Lung (tissue), 12 donors: Measurements from ENCODE around the gene INCA1. TPM values are rescaled to one million over a fixed set of nuclear protein-coding genes. Genes with fewer than 3 reads are reported as not detected.

Experiments
- ATAC-seq: fragments of 200-7000 bp; cut with Tn5 transposase; one replicate; pipeline ENCODE4 v1.9.1; 2020; ENCODE audit warnings: moderate number of reproducible peaks; ENCODE audit not compliant: insufficient read depth, low FRiP score
- DNase-seq, 3 donors: peaks; one replicate each; pipeline ENCODE4 v3.0.0-alpha.2; 2013 to 2017
- H3K27ac ChIP-seq, 2 donors: one replicate each; pipeline ENCODE4 v1.5.1; 2013; ENCODE audit warnings: mild to moderate bottlenecking in 2 of 2, moderate library complexity in 2 of 2, control low read depth in 1 of 2, inconsistent platforms in 1 of 2, low read depth in 1 of 2, low read length in 1 of 2
- H3K27me3 ChIP-seq, 3 donors: one replicate each; pipeline ENCODE4 v1.5.1; 2013; ENCODE audit warnings: low read length in 2 of 3; ENCODE audit not compliant: control insufficient read depth in 3 of 3, insufficient read depth in 3 of 3
- H3K36me3 ChIP-seq, 4 donors: one replicate each; pipeline ENCODE4 v1.5.1; 2013; ENCODE audit warnings: low read length in 4 of 4, mild to moderate bottlenecking in 1 of 4, moderate library complexity in 1 of 4; ENCODE audit not compliant: control insufficient read depth in 4 of 4, insufficient read depth in 4 of 4
- H3K4me1 ChIP-seq, 5 donors: one replicate each; pipeline ENCODE4 v1.5.1; 2013; ENCODE audit warnings: low read length in 5 of 5, mild to moderate bottlenecking in 2 of 5, moderate library complexity in 1 of 5; ENCODE audit not compliant: control insufficient read depth in 5 of 5, insufficient read depth in 5 of 5
- H3K4me3 ChIP-seq: one replicate; pipeline ENCODE4 v1.5.1; 2013; ENCODE audit warnings: mild to moderate bottlenecking, control low read depth, moderate library complexity
- H3K9ac ChIP-seq, 2 donors: one replicate each; pipeline ENCODE4 v1.5.1; 2013; ENCODE audit warnings: low read length in 2 of 2, control low read depth in 1 of 2; ENCODE audit not compliant: insufficient read depth in 1 of 2
- H3K9me3 ChIP-seq, 4 donors: one replicate each; pipeline ENCODE4 v1.5.1; 2013; ENCODE audit warnings: low read length in 3 of 4, mild to moderate bottlenecking in 1 of 4, moderate library complexity in 1 of 4; ENCODE audit not compliant: control insufficient read depth in 4 of 4, insufficient read depth in 3 of 4
- WGBS, 2 donors: extraction: QIAGEN DNeasy Blood & Tissue Kit; methylation state at CpG; one replicate each; pipeline ENCODE4 v1.1.7; 2013; 5-methylcytosine and 5-hydroxymethylcytosine counted together
- polyA plus RNA-seq, 2 donors: library from polyadenylated mRNA; stranded (reverse); fragments of 200-250 nt; gene quantifications; one replicate each; pipeline ENCODE4 v1.2.1, GENCODE V29; 2013
- total RNA-seq, 2 donors: library from RNA; depleted of rRNA in 1 of 2; stranded (reverse); fragments of >200 nt in 1 of 2; gene quantifications; one replicate each; pipeline ENCODE4 v1.2.1, GENCODE V29; 2014 to 2021
- TF ChIP-seq, protein P1 (sequence below): IDR thresholded peaks from 2 replicates; pipeline ENCODE4 v1.5.1; 2012; ENCODE audit warnings: mild to moderate bottlenecking; ENCODE audit errors: control extremely low read depth, extremely low read depth
- donor health status: control.
- donor health status: control.
- donor health status: Bipolar disorder and iron deficiency.
- donor health status: healthy.
- donor health status: DM: yes; HTN: yes; CAD: no.

The INCA1 gene
- total and polyA plus RNA-seq, 4 donors = 0.89 to 3.4 (median 1.9) TPM

DNA sequence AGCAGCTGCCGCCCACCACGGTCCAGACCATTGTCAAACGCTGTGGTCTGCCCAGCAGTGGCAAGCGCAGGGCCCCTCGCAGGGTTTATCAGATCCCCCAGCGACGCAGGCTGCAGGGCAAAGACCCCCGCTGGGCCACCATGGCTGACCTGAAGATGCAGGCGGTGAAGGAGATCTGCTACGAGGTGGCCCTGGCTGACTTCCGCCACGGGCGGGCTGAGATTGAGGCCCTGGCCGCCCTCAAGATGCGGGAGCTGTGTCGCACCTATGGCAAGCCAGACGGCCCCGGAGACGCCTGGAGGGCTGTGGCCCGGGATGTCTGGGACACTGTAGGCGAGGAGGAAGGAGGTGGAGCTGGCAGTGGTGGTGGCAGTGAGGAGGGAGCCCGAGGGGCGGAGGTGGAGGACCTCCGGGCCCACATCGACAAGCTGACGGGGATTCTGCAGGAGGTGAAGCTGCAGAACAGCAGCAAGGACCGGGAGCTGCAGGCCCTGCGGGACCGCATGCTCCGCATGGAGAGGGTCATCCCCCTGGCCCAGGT lies 24.9 kb upstream of the INCA1 start:
- DNase-seq = no peak
- Histone ChIP-seq H3K9me3 (no peaks in the 10 kb centered on the region), H3K4me3 (no peak overlapping the region), H3K4me1 (no peaks in the 10 kb centered on the region), H3K9ac (no peak overlapping the region), H3K27ac (no peak overlapping the region), H3K36me3 (peaks cover 6 to 49% (median 19%) of the 10 kb centered on the region in 4 donors), H3K27me3 (no peaks in the 10 kb centered on the region)
- no peak for ATAC-seq
- TF ChIP-seq, protein P1, sequence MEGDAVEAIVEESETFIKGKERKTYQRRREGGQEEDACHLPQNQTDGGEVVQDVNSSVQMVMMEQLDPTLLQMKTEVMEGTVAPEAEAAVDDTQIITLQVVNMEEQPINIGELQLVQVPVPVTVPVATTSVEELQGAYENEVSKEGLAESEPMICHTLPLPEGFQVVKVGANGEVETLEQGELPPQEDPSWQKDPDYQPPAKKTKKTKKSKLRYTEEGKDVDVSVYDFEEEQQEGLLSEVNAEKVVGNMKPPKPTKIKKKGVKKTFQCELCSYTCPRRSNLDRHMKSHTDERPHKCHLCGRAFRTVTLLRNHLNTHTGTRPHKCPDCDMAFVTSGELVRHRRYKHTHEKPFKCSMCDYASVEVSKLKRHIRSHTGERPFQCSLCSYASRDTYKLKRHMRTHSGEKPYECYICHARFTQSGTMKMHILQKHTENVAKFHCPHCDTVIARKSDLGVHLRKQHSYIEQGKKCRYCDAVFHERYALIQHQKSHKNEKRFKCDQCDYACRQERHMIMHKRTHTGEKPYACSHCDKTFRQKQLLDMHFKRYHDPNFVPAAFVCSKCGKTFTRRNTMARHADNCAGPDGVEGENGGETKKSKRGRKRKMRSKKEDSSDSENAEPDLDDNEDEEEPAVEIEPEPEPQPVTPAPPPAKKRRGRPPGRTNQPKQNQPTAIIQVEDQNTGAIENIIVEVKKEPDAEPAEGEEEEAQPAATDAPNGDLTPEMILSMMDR = no peak
- 96% methylated on average over 30 of the region's 30 CpGs for WGBS, 2 donors

DNA sequence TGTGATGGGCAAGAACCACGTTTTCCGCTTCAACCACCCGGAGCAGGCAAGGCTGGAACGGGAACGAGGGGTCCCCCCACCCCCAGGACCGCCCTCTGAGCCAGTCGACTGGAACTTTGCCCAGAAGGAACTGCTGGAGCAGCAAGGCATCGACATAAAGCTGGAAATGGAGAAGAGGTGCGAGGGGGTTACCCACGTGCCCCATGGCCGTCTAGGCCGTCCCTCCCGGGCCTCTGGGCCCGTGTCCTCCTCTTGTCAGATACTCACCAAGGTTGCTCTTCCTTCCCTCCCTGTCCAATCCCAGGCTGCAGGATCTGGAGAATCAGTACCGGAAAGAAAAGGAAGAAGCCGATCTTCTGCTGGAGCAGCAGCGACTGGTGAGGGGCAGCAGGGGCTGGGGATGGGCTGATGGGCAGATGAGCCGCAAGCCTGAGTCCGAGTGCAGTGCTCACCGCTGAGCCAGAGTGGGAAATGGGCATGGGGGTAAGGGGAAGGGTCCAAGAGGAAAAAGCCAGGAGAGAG lies 23.2 kb upstream of the INCA1 start:
- Histone ChIP-seq H3K4me3 (no peak overlapping the region), H3K27me3 (no peaks in the 10 kb centered on the region), H3K9ac (no peak overlapping the region), H3K9me3 (no peaks in the 10 kb centered on the region), H3K4me1 (no peaks in the 10 kb centered on the region), H3K27ac (no peak overlapping the region), H3K36me3 (peaks cover 6 to 52% (median 21%) of the 10 kb centered on the region in 4 donors)
- WGBS, 2 donors = 90 to 92% methylated on average over 19 to 20 of the region's 20 CpGs
- no peak for DNase-seq
- TF ChIP-seq, protein P1 = no peak
- no peak for ATAC-seq

- Histone ChIP-seq H3K36me3 (peaks cover 10 to 54% (median 23%) of the 10 kb centered on the region in 4 donors), H3K9me3 (no peaks in the 10 kb centered on the region), H3K27ac (no peak overlapping the region), H3K27me3 (no peaks in the 10 kb centered on the region), H3K9ac (no peak overlapping the region), H3K4me3 (no peak overlapping the region), H3K4me1 (no peaks in the 10 kb centered on the region)
- DNase-seq = no peak
- WGBS, 2 donors = 20 to 33% methylated on average over 1 of the region's 1 CpG
- TF ChIP-seq, protein P1 = no peak
- no peak for ATAC-seq
Measured at GRCh38 chr17:5019475-5019956, 22.2 kb upstream of the INCA1 start.
